ENCODE measurements around the gene VAMP5.
"Not testable (repeated sequence)": the region's sequence is repeated elsewhere in the genome, so short reads cannot be mapped to it uniquely, and the experiment has no call there.

The VAMP5 gene

GRCh38 chr2:85590950-85591349, 6.7 kb downstream of the VAMP5 start:
- TF ChIP-seq CTCF (IDR thresholded peaks at IDR 0.05; ENCODE audit: borderline replicate concordance, insufficient read depth, low read depth, low read length) = no peak
- H3K4me3 ChIP-seq (ENCODE audit: low read depth, low read length) = no peak overlapping the region

- TF ChIP-seq CTCF (IDR thresholded peaks at IDR 0.05; ENCODE audit: borderline replicate concordance, insufficient read depth, low read depth, low read length) = no peak
- no peak overlapping the region for H3K4me3 ChIP-seq (ENCODE audit: low read depth, low read length)
These were observed 7.3 kb downstream of the VAMP5 start for GRCh38 chr2:85591563-85591962.

- not testable (repeated sequence) for H3K4me3 ChIP-seq (ENCODE audit: low read depth, low read length)
These were observed 8.1 kb downstream of the VAMP5 start for GRCh38 chr2:85592299-85592698.

- TF ChIP-seq CTCF (IDR thresholded peaks at IDR 0.05; ENCODE audit: borderline replicate concordance, insufficient read depth, low read depth, low read length) = no peak
- H3K4me3 ChIP-seq (ENCODE audit: low read depth, low read length) = no peak overlapping the region
These were observed 8.8 kb downstream of the VAMP5 start for GRCh38 chr2:85593023-85593422.

- H3K4me3 ChIP-seq (ENCODE audit: low read depth, low read length) = peak overlapping the region; percentile 83
- no peak for TF ChIP-seq CTCF (IDR thresholded peaks at IDR 0.05; ENCODE audit: borderline replicate concordance, insufficient read depth, low read depth, low read length)
These were observed 10.6 kb downstream of the VAMP5 start for GRCh38 chr2:85594715-85595300.

- TF ChIP-seq CTCF (IDR thresholded peaks at IDR 0.05; ENCODE audit: borderline replicate concordance, insufficient read depth, low read depth, low read length) = no peak
- peak within 1 kb of the TSS; percentile 83 for H3K4me3 ChIP-seq (ENCODE audit: low read depth, low read length)
These were observed 11.2 kb downstream of the VAMP5 start, which contains the start of gene RNF181 for GRCh38 chr2:85595301-85596025. RNF181 (plus strand) TSS chr2:85595745; CDS start chr2:85595764, 19 bp downstream.

- TF ChIP-seq CTCF (IDR thresholded peaks at IDR 0.05; ENCODE audit: borderline replicate concordance, insufficient read depth, low read depth, low read length) = no peak
- peak overlapping the region; percentile 83 for H3K4me3 ChIP-seq (ENCODE audit: low read depth, low read length)
These were observed 11.7 kb downstream of the VAMP5 start for GRCh38 chr2:85596026-85596333.
